Kidney (tissue), 14 donors: ENCODE data around the gene LHPP. TPM values are rescaled to one million over a fixed set of nuclear protein-coding genes. Genes with fewer than 3 reads are reported as not detected.

ENCODE experiments used
- DNase-seq, 5 donors: peaks; one replicate each; pipeline ENCODE4 v3.0.0-alpha.2; 2013 to 2020
- FAIRE-seq: peaks from 2 replicates; lab custom pipeline; 2012; peaks lifted over from hg19 to GRCh38; lab: Jason Lieb, UNC
- H3K27ac ChIP-seq, 2 donors: one replicate each; pipeline ENCODE4 v1.7.0; 2013; ENCODE audit warnings: low read depth in 2 of 2, low read length in 2 of 2, inconsistent platforms in 1 of 2
- H3K27me3 ChIP-seq: one replicate; pipeline ENCODE4 v1.7.1; 2013; ENCODE audit warnings: low read length, inconsistent platforms; ENCODE audit not compliant: control insufficient read depth, insufficient read depth
- H3K36me3 ChIP-seq, 3 donors: one replicate each; pipeline versions ENCODE4 v1.7.0 to v1.7.1; 2013; ENCODE audit warnings: low read length in 3 of 3, control low read depth in 1 of 3, inconsistent platforms in 1 of 3; ENCODE audit not compliant: insufficient read depth in 3 of 3, control insufficient read depth in 2 of 3
- H3K4me1 ChIP-seq, 3 donors: one replicate each; pipeline versions ENCODE4 v1.7.0 to v1.7.1; 2013; ENCODE audit warnings: low read length in 3 of 3, inconsistent platforms in 1 of 3, low read depth in 1 of 3; ENCODE audit not compliant: control insufficient read depth in 2 of 3, insufficient read depth in 2 of 3
- H3K4me3 ChIP-seq, 3 donors: one replicate each; pipeline versions ENCODE4 v1.7.0 to v1.8.1; 2013; ENCODE audit warnings: low read length in 3 of 3, control low read depth in 1 of 3, inconsistent platforms in 1 of 3
- H3K9ac ChIP-seq, 3 donors: one replicate each; pipeline versions ENCODE4 v1.7.0 to v1.7.1; 2013; ENCODE audit warnings: low read length in 3 of 3, control low read depth in 1 of 3, inconsistent platforms in 1 of 3
- H3K9me3 ChIP-seq, 3 donors: one replicate each; pipeline versions ENCODE4 v1.7.0 to v1.7.1; 2013; ENCODE audit warnings: low read length in 3 of 3, control low read depth in 1 of 3, inconsistent platforms in 1 of 3; ENCODE audit not compliant: control insufficient read depth in 2 of 3, insufficient read depth in 1 of 3
- intact Hi-C: fragments of 100-400 bp; cut with DNase I; formaldehyde crosslinking; loops from one replicate; pipeline ENCODE4 v1.11.1; 2022
- polyA plus RNA-seq: library from polyadenylated mRNA; stranded (reverse); fragments of 350-450 nt; fragmentation: Illumina TruSeq; extraction: RNeasy Lipid Tissue Mini Kit (QIAGEN cat#74804); gene quantifications from one replicate; pipeline ENCODE4 v1.2.3, GENCODE V29; 2014; ENCODE audit warnings: low read depth, low replicate concordance; ENCODE audit not compliant: insufficient read depth
- total RNA-seq: library from RNA; stranded (reverse); fragmentation: NEBNext Ultra II Directional; extraction: Animal tissue kit (Norgen Biotek cat#: 25700); gene quantifications from one replicate; pipeline ENCODE4 v1.2.1, GENCODE V29; 2021
- TF ChIP-seq, protein P1 (sequence below): IDR thresholded peaks from 3 replicates; pipeline ENCODE4 v1.5.1; 2012; ENCODE audit warnings: mild to moderate bottlenecking, moderate library complexity, borderline replicate concordance; ENCODE audit not compliant: insufficient read depth; ENCODE audit errors: extremely low read depth
- donor health status: control.
- donor health status: control.
- donor health status: control.
- donor health status: control.
- donor health status: control.
- donor health status: DM: yes; HTN: yes; CAD: no.
- donor health status: Normal renal cell carcinoma (clear cell type).

LHPP gene
- total and polyA plus RNA-seq, 2 donors from 2014 or later = 16.6 to 52.5 TPM

DNA sequence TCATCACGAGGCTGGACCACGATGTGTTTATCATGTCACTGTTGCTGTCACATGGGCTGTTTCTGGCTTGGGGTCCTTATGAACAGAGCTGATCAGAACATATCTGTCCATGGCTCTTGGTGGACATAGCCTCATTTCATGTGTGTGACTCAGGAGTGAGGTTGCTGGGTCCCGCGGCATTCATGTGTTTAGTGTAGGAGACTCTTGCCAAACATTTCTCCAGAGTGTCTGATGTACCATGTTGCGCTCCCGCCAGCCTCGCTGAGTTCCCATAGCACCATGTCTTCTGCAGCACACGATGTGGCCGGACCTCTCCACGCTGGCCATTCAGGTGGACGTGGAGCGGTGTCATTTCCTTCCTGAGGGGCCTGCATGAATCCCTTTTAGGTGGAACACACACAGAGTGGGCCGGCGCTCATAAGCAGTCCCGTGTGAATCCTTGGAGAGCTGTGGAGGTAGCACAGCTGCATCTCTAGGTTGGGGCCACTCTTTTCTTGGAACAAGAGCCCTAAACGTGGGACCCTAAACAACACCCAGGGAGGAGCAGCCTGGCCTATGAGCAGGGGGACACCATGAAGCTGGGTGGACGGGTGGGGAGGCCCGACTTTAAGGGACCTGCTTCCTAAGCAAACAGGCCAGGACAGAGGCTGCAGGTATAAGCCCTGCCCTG lies 134.6 kb downstream of the LHPP start:
- Histone ChIP-seq H3K9me3 (peaks cover 0 to 6% (median 0%) of the 10 kb centered on the region in 3 donors), H3K4me1 (peaks cover 0 to 4% (median 2%) of the 10 kb centered on the region in 3 donors), H3K36me3 (no peaks in the 10 kb centered on the region), H3K27ac (no peak overlapping the region), H3K4me3 (no peak overlapping the region), H3K27me3 (no peaks in the 10 kb centered on the region), H3K9ac (no peak overlapping the region)
- intact Hi-C loops = no loop called here
- FAIRE-seq (no peak), DNase-seq (peak in 2 of 5 donors; percentile 24 to 52)
- TF ChIP-seq, protein P1, sequence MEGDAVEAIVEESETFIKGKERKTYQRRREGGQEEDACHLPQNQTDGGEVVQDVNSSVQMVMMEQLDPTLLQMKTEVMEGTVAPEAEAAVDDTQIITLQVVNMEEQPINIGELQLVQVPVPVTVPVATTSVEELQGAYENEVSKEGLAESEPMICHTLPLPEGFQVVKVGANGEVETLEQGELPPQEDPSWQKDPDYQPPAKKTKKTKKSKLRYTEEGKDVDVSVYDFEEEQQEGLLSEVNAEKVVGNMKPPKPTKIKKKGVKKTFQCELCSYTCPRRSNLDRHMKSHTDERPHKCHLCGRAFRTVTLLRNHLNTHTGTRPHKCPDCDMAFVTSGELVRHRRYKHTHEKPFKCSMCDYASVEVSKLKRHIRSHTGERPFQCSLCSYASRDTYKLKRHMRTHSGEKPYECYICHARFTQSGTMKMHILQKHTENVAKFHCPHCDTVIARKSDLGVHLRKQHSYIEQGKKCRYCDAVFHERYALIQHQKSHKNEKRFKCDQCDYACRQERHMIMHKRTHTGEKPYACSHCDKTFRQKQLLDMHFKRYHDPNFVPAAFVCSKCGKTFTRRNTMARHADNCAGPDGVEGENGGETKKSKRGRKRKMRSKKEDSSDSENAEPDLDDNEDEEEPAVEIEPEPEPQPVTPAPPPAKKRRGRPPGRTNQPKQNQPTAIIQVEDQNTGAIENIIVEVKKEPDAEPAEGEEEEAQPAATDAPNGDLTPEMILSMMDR = no peak

DNA sequence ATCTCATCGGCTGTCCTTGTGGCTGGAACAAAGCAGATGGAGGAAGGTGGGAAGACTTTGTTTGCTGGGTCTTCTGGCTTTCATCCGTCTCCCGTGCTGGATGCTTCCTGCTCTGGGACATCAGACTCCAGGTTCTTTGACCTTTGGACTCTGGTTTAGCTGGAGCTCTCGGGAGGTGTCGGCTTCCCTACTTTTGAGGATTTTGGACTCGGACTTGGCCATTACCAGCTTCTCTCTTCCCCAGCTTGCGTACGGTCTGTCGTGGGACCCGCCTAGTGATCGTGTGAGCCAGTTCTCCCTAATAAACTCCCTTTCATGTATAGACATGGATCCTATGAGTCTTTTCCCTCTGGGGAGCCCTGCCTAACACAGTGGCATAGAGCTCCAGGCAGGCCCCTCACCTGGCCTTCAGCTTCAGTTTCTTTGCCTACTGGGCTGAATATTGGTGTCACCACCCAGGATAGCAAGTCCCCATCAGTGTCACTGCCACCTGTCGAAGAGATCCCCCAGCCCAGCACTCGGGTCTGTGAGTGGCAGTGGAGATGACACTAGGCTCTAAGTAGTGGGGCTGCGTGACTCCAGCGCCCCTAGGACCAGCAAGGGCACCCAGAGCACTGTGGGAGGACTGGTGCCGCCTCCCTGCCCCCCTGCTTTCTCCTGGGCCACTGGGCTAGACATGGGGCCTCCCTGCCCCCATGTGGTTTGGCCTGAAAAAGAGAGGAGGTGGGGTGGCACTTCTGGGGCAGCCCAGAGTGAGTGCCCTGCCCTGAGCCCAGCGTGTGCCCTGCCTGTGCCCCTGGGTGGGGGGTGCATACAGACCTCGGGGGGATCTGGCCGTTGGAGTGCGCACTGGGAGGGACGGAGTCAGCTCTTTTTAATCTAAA lies 135.6 kb downstream of the LHPP start:
- Histone ChIP-seq H3K27ac (no peak overlapping the region), H3K4me3 (no peak overlapping the region), H3K4me1 (peaks cover 0 to 4% (median 2%) of the 10 kb centered on the region in 3 donors), H3K36me3 (no peaks in the 10 kb centered on the region), H3K9me3 (no peaks in the 10 kb centered on the region), H3K27me3 (no peaks in the 10 kb centered on the region), H3K9ac (no peak overlapping the region)
- TF ChIP-seq, protein P1 = no peak
- no peak for FAIRE-seq
- intact Hi-C loops = no loop called here
- peak in 2 of 5 donors; percentile 48 to 49 for DNase-seq

DNA sequence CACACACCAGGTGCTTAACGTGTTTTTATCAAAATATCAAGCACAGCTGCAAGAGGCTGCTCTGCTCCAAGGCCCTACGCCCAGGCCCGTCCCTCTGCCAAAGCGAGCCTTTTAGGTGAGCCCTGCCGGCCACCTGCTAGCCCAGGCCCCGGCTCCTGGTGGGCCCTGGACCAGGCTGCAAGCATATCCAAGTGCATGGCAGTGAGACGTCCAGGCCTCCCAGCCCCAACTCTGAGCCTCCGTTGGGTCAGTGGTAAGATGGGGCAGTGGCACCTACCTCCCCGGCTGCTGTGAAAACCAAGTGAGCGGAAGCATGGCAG lies 136.2 kb downstream of the LHPP start:
- intact Hi-C loops = no loop called here
- Histone ChIP-seq H3K4me3 (no peak overlapping the region), H3K9me3 (no peaks in the 10 kb centered on the region), H3K36me3 (no peaks in the 10 kb centered on the region), H3K27ac (no peak overlapping the region), H3K27me3 (no peaks in the 10 kb centered on the region), H3K4me1 (peaks cover 0 to 4% (median 2%) of the 10 kb centered on the region in 3 donors), H3K9ac (no peak overlapping the region)
- peak in 1 of 5 donors; percentile 62 for DNase-seq
- no peak for FAIRE-seq
- TF ChIP-seq, protein P1 = no peak
